Memory B cell (primary cell): ENCODE data around the gene FAM151B.
"Not testable (repeated sequence)": the region's sequence is repeated elsewhere in the genome, so short reads cannot be mapped to it uniquely, and the experiment has no call there.

Experiments
- ATAC-seq: fragments of 150-1000 bp; cut with Tn5 transposase; 2 replicates; pipeline ENCODE4 v1.10.0; 2021; ENCODE audit warnings: low read depth, mild to moderate bottlenecking, moderate library complexity
- DNase-seq, 2 donors: peaks; one replicate each; pipeline ENCODE4 v3.0.0; 2022; ENCODE audit warnings: low spot score in 2 of 2
- H3K27ac Mint-ChIP-seq: one replicate; pipeline ENCODE4 v1.8.0; 2022; ENCODE audit warnings: mild to moderate bottlenecking, moderate library complexity, mixed read lengths
- H3K27me3 Mint-ChIP-seq: one replicate; pipeline ENCODE4 v1.8.0; 2022; ENCODE audit warnings: mixed read lengths
- H3K36me3 Mint-ChIP-seq: one replicate; pipeline ENCODE4 v1.8.0; 2022; ENCODE audit warnings: mild to moderate bottlenecking, mixed read lengths
- H3K4me1 Mint-ChIP-seq: one replicate; pipeline ENCODE4 v1.8.0; 2022; ENCODE audit warnings: mixed read lengths
- H3K4me3 Mint-ChIP-seq: one replicate; pipeline ENCODE4 v1.8.0; 2022; ENCODE audit warnings: mild to moderate bottlenecking, moderate library complexity, mixed read lengths
- H3K9me3 Mint-ChIP-seq: one replicate; pipeline ENCODE4 v1.8.0; 2022; ENCODE audit warnings: mixed read lengths

Gene FAM151B

DNA sequence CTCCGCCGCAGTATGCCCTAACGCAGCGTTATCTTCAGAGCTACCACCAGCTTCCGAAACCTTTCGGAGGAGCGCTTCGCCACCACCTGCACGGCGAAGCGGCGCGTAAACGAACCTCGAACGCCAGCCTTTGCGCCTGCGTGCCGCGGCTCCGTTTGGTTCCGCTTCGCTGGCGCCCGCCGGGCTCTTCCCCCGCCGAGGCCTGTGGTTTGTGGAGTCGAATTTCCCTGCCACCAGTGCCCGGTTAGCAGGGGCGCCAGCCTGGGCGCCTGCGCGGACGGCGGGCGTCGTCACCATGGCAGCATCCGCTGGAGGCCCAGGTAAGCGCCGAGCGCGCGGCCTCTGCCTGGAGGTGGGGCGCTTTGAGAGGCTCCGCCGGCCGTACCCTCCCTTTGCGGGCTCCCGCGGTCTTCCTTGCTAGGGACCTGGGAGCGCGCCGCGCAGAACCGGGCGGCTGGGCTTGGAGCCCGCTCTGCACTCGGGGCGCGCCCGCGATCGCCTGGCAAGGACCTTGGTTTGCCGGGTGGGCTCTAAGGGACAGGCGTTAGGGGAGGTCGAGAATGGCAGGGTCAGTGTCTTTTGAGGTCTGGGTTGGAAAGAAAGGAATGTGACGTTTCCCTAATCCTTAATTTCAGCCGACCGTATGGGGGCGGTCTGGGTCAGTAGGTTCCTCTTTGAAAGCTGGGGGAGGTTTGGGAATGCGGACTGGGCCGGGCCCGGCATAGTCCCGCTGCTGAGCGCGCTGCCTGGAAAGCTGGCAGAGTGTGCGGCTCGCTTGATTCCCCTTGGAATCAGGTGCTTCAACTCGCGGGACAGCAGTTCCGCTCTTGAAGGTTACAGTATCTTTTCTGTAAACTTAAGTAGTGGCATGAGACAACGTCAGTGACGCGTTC is at the start of gene FAM151B:
Gene FAM151B (plus strand): TSS at position 272 of the 893 bp plus-strand sequence. CDS start 24 bp downstream, at position 296.
- Mint-ChIP-seq H3K27ac (no peak within 1 kb of the TSS), H3K4me3 (peak within 1 kb of the TSS; percentile 64), H3K36me3 (peaks cover 4% of the 10 kb centered on the region), H3K27me3 (peaks cover 16% of the 10 kb centered on the region), H3K4me1 (peaks cover 4% of the 10 kb centered on the region), H3K9me3 (peaks cover 14% of the 10 kb centered on the region)
- ATAC-seq (peak; percentile 86), DNase-seq (peak; percentile 39 to 48)

- H3K4me3 Mint-ChIP-seq = no peak overlapping the region
- H3K36me3 Mint-ChIP-seq = peaks cover 42% of the 10 kb centered on the region
- H3K27me3 Mint-ChIP-seq = no peaks in the 10 kb centered on the region
- no peak for DNase-seq
- no peak overlapping the region for H3K27ac Mint-ChIP-seq
- H3K4me1 Mint-ChIP-seq = peaks cover 3% of the 10 kb centered on the region
- H3K9me3 Mint-ChIP-seq = no peaks in the 10 kb centered on the region
- ATAC-seq = no peak
Measured at GRCh38 chr5:80438739-80439138, 49.2 kb upstream of the FAM151B start.

- Mint-ChIP-seq H3K4me1 (peaks cover 3% of the 10 kb centered on the region), H3K27me3 (no peaks in the 10 kb centered on the region), H3K4me3 (no peak overlapping the region), H3K27ac (no peak overlapping the region), H3K9me3 (no peaks in the 10 kb centered on the region), H3K36me3 (peaks cover 42% of the 10 kb centered on the region)
- DNase-seq (no peak), ATAC-seq (no peak)
Measured at GRCh38 chr5:80439213-80439612, 48.7 kb upstream of the FAM151B start.

GRCh38 chr5:80442742-80443141 is 45.2 kb upstream of the FAM151B start:
- ATAC-seq (no peak), DNase-seq (no peak)
- Mint-ChIP-seq H3K27ac (no peak overlapping the region), H3K4me3 (no peak overlapping the region), H3K4me1 (peaks cover 2% of the 10 kb centered on the region), H3K27me3 (no peaks in the 10 kb centered on the region), H3K9me3 (no peaks in the 10 kb centered on the region), H3K36me3 (peaks cover 31% of the 10 kb centered on the region)

GRCh38 chr5:80453366-80453765 is 34.5 kb upstream of the FAM151B start:
- H3K4me1 Mint-ChIP-seq = no peaks in the 10 kb centered on the region
- peaks cover 31% of the 10 kb centered on the region for H3K36me3 Mint-ChIP-seq
- H3K27me3 Mint-ChIP-seq = no peaks in the 10 kb centered on the region
- H3K9me3 Mint-ChIP-seq = no peaks in the 10 kb centered on the region
- DNase-seq = no peak
- no peak overlapping the region for H3K4me3 Mint-ChIP-seq
- no peak overlapping the region for H3K27ac Mint-ChIP-seq
- ATAC-seq = no peak

- H3K27me3 Mint-ChIP-seq = no peaks in the 10 kb centered on the region
- peaks cover 18% of the 10 kb centered on the region for H3K9me3 Mint-ChIP-seq
- DNase-seq = no peak
- no peak overlapping the region for H3K4me3 Mint-ChIP-seq
- no peak for ATAC-seq
- H3K4me1 Mint-ChIP-seq = no peaks in the 10 kb centered on the region
- no peak overlapping the region for H3K27ac Mint-ChIP-seq
- H3K36me3 Mint-ChIP-seq = peaks cover 83% of the 10 kb centered on the region
Measured at GRCh38 chr5:80463269-80463668, 24.6 kb upstream of the FAM151B start.

DNA sequence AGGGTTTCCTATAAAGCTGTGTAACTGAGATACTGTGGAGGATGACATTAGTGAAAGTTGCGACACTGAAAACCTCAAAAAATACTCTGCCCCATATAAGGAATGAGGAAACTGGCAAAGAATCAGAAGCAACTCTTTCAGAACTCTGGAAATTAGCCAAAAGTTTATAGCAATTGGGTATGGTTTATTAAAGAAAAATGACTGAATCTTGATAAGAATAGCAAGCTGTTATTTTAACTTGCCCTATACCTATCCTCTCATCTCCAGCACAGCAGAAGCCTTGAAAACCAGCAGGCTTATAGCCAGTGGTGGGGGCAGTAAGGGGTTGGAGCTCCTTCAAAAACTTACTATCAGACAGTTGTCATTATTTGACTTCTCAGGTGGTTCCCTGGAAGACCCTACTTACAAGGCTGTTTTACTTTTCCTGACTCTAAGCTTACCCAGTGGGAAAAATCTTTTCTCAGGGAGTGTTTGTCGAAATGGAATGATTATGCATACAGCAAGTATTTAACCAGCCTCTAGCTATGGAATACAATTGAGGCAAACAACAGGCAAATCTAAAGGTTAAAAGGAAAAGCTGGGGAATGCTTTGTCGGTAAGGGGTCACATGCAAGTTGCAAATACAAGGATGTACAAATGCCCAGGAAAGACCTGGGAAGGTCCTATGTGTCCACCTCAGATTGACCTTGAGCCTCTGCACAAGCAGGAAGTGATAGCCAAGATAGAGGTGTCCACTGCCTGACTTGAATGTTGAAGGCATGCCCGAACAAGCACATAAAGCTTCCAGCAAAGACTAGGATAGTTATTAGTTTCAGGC is 21.0 kb upstream of the FAM151B start:
- Mint-ChIP-seq H3K4me3 (no peak overlapping the region), H3K36me3 (peaks cover 75% of the 10 kb centered on the region), H3K4me1 (no peaks in the 10 kb centered on the region), H3K27ac (no peak overlapping the region), H3K27me3 (no peaks in the 10 kb centered on the region), H3K9me3 (peaks cover 27% of the 10 kb centered on the region)
- DNase-seq (no peak), ATAC-seq (no peak)

DNA sequence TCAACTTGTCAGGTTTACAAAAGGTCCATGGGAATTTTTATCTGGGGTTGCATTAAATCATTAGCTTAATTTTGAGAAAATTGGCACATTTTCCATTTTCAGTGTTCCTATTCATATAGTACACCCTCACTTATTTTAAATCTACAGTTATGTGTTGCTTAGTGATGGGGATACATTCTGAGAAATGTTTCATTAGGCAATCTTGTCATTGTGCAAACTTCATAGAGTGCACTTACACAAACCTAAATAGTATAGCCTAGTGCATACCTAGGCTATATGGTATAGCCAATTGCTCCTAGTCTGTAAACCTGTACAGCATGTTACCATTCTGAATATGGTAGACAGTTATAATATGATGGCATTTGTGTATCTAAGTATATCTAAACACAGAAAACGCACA is 19.8 kb upstream of the FAM151B start:
- Mint-ChIP-seq H3K27me3 (no peaks in the 10 kb centered on the region), H3K4me1 (no peaks in the 10 kb centered on the region), H3K36me3 (peaks cover 68% of the 10 kb centered on the region), H3K27ac (no peak overlapping the region), H3K9me3 (peaks cover 23% of the 10 kb centered on the region), H3K4me3 (no peak overlapping the region)
- no peak for ATAC-seq
- DNase-seq = no peak

DNA sequence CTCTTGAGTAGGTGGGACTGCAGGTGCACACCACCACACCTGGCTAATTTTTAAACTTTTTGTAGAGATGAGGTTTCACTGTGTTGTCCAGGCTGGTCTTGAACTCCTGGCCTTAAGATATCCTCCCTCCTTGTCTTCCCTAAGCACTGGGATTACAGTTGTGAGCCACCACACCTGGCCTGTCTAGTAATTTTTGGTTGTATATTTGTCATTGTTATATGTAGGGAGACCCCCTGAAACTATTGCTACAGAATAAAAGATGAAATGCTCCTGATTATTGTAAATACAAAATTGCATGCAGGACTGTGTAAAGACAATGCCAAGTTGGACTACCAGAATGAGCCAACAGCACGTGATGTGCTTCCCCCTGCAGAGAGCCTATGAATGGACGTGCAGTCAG is 17.3 kb upstream of the FAM151B start:
- not testable (repeated sequence) for H3K4me1 Mint-ChIP-seq, DNase-seq, H3K27me3 Mint-ChIP-seq, H3K27ac Mint-ChIP-seq, H3K4me3 Mint-ChIP-seq, ATAC-seq
- H3K9me3 Mint-ChIP-seq = peaks cover 13% of the 10 kb centered on the region
- H3K36me3 Mint-ChIP-seq = peaks cover 60% of the 10 kb centered on the region

GRCh38 chr5:80474929-80475328 is 13.0 kb upstream of the FAM151B start:
- no peak for ATAC-seq
- Mint-ChIP-seq H3K27me3 (no peaks in the 10 kb centered on the region), H3K4me3 (no peak overlapping the region), H3K36me3 (peaks cover 39% of the 10 kb centered on the region), H3K9me3 (peaks cover 6% of the 10 kb centered on the region), H3K27ac (no peak overlapping the region), H3K4me1 (no peaks in the 10 kb centered on the region)
- no peak for DNase-seq

DNA sequence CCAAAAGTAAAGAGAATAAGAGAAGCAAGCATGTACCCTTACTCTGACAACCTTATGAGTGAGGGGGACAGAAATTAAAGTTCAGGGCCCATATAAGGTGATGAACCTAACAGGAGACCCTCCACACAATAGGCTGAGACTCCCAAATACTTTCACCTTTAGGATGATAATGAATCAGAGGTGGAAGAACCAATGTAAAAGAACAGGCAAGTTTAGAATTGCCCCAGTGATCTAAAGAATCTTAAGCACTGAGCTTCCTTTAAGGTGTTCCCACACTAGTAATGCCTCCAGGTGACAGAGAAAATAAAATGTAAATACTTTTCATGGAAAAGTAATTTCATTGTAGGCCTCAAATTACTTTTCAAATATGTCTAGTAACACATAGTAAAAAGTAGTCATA is 8.2 kb upstream of the FAM151B start:
- peaks cover 13% of the 10 kb centered on the region for H3K9me3 Mint-ChIP-seq
- H3K27me3 Mint-ChIP-seq = peaks cover 2% of the 10 kb centered on the region
- no peaks in the 10 kb centered on the region for H3K4me1 Mint-ChIP-seq
- H3K27ac Mint-ChIP-seq = no peak overlapping the region
- peaks cover 18% of the 10 kb centered on the region for H3K36me3 Mint-ChIP-seq
- no peak for ATAC-seq
- DNase-seq = no peak
- no peak overlapping the region for H3K4me3 Mint-ChIP-seq

- Mint-ChIP-seq H3K9me3 (peaks cover 16% of the 10 kb centered on the region), H3K4me1 (no peaks in the 10 kb centered on the region), H3K27ac (no peak overlapping the region), H3K4me3 (no peak overlapping the region), H3K36me3 (peaks cover 15% of the 10 kb centered on the region), H3K27me3 (peaks cover 5% of the 10 kb centered on the region)
- no peak for ATAC-seq
- DNase-seq = no peak
Measured at GRCh38 chr5:80480354-80480753, 7.5 kb upstream of the FAM151B start.

DNA sequence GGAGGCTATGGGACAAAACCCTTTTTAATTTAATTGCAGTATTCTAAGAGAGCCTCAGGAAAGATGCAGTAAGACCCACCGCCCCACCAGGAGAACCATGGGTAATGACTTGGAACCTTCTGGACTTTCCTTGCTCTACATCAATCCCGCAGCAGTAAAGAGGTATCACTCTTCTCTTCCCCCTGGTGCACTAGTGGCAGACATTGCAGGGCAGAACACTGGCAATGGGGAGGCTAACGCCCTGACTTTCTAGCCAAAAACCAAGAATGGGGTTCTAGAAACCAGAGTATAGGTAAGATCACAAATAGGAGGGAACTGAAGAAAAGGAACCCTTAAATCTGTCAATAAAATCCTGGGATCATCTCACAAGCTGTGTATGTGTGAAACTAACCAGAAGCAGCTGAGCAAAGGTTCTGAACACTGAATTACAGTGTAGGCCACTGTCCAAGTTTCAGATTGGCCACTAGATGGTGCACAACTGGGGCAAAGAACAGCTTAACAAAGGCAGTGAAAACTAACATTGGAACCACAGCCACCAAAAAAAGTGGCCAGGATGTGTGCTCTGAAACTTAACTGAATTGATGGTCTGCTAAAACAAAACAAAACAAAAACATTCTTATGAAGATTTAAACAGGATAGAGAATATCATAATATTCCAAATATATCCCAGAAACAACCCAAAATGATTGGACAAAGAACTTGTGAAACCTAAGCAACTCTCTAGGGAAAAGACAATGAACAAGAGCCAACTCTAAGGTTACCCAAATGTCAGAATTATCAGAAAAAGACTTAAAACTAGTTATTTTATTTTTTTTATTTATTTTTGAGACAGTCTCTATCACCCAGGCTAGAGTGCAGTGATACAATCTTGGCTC is 6.6 kb upstream of the FAM151B start:
- DNase-seq = no peak

More for the DNA sequence above, 6.6 kb upstream of the FAM151B start:
- H3K9me3 Mint-ChIP-seq = peaks cover 16% of the 10 kb centered on the region
- ATAC-seq = no peak
- H3K27ac Mint-ChIP-seq = no peak overlapping the region
- peaks cover 5% of the 10 kb centered on the region for H3K27me3 Mint-ChIP-seq
- no peaks in the 10 kb centered on the region for H3K4me1 Mint-ChIP-seq
- H3K36me3 Mint-ChIP-seq = peaks cover 10% of the 10 kb centered on the region
- H3K4me3 Mint-ChIP-seq = no peak overlapping the region
